Subcutaneous abdominal adipose tissue (tissue), 5 donors: ENCODE measurements around the gene EXD3.

Experiments
- H3K27ac ChIP-seq: one replicate; pipeline ENCODE4 v1.7.0; 2013; ENCODE audit warnings: low read depth, mild to moderate bottlenecking, inconsistent platforms, low read length, moderate library complexity
- H3K27me3 ChIP-seq, 5 donors: one replicate each; pipeline ENCODE4 v1.7.0; 2013; ENCODE audit warnings: low read length in 5 of 5, inconsistent platforms in 1 of 5; ENCODE audit not compliant: control insufficient read depth in 5 of 5, insufficient read depth in 4 of 5
- H3K36me3 ChIP-seq, 5 donors: one replicate each; pipeline ENCODE4 v1.7.0; 2013; ENCODE audit warnings: low read length in 5 of 5; ENCODE audit not compliant: control insufficient read depth in 5 of 5, insufficient read depth in 5 of 5
- H3K4me1 ChIP-seq, 5 donors: one replicate each; pipeline ENCODE4 v1.7.0; 2013; ENCODE audit warnings: low read length in 5 of 5, mild to moderate bottlenecking in 3 of 5, moderate library complexity in 1 of 5; ENCODE audit not compliant: control insufficient read depth in 5 of 5, insufficient read depth in 5 of 5
- H3K4me3 ChIP-seq, 5 donors: one replicate each; pipeline ENCODE4 v1.7.0; 2013; ENCODE audit warnings: low read length in 5 of 5, low read depth in 1 of 5
- H3K9ac ChIP-seq, 5 donors: one replicate each; pipeline ENCODE4 v1.7.0; 2013; ENCODE audit warnings: low read length in 5 of 5, mild to moderate bottlenecking in 4 of 5, moderate library complexity in 3 of 5
- H3K9me3 ChIP-seq, 5 donors: one replicate each; pipeline ENCODE4 v1.7.0; 2013; ENCODE audit warnings: low read length in 5 of 5; ENCODE audit not compliant: control insufficient read depth in 5 of 5
- donor health status: healthy.
- donor health status: healthy.
- donor health status: healthy.
- donor health status: healthy.
- donor health status: healthy.

Gene EXD3

DNA sequence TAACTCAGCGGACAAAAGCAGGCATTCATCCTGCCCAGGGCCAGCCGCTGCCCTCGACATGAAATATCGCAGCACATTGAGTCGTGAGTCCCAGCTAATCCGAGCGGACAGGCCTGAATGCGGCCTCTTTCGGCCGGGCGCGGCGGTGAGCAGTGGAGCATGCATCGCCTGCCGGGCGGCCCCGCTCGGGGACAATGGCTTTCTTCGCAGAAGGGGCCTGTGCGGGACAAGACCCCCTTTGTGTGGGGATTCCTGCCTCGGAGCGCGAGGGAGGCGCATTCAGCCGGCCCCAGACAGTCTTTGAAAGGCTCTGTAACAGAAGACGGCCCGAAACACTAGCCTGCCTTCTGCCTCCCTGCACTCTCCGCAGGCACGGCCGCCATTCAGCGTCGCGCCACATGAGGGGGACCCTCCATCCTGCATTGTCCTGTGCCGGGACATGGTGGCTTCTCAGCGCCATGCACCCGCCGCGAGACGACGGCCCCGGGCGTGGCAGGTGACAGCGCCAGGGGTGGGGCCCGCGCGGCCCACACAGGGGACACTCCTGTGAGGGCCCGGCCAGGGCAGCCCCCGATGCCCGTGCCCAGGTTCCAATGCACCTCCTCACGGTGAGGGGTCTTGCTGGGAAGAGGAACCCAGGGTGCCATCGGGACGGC is 52.0 kb downstream of the EXD3 start:
- Histone ChIP-seq H3K9ac (no peak overlapping the region), H3K4me1 (peaks cover 0 to 3% (median 0%) of the 10 kb centered on the region in 5 donors), H3K27ac (no peak overlapping the region), H3K27me3 (peaks cover 0 to 2% (median 0%) of the 10 kb centered on the region in 5 donors), H3K36me3 (peaks cover 0 to 61% (median 25%) of the 10 kb centered on the region in 5 donors), H3K9me3 (no peaks in the 10 kb centered on the region), H3K4me3 (no peak overlapping the region)

DNA sequence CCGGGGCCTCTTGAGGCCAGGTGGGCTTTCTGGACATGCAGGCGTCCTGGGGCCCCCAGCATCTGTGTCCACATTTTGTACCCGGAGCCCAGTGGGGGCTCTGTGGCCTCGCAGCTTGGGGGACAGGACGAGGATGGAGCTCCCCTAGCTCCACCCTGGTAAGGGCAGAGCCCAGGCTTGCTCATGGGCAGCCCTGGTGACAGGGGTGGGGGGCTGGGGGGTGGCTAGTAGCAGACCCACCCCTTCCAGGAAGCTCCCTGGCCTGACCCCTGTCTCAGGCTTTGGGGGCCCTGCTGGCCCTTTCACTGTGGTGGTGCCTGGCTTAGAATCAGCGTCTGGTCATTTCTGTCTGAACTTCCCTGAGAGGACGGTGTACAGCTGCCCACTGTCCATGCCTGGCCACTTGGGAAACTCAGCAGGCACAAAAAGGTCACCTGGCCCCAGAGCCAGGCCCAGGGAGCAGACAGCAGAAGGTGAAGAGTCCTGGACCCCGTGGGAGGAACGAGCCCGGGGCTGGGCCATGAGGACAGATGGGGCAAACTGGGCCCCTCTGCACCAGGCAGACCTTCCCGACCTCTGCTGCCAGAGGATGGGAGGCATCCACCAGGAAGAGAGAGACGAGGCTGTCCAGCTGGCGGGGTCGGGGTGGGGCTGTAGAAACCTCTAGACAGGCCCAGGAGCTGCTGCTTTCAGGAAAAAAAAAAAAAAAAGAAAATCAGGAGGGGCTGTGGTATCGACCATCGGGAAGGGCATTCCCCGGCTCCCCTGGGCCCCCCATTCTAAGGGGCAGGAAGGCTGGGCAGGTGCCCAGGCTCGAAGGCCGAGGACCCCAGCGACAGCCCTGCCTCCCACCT is 52.8 kb downstream of the EXD3 start:
- Histone ChIP-seq H3K9me3 (no peaks in the 10 kb centered on the region), H3K9ac (no peak overlapping the region), H3K27ac (no peak overlapping the region), H3K27me3 (peaks cover 0 to 2% (median 0%) of the 10 kb centered on the region in 5 donors), H3K4me1 (peaks cover 0 to 3% (median 0%) of the 10 kb centered on the region in 5 donors), H3K4me3 (no peak overlapping the region), H3K36me3 (peaks cover 0 to 67% (median 25%) of the 10 kb centered on the region in 5 donors)

DNA sequence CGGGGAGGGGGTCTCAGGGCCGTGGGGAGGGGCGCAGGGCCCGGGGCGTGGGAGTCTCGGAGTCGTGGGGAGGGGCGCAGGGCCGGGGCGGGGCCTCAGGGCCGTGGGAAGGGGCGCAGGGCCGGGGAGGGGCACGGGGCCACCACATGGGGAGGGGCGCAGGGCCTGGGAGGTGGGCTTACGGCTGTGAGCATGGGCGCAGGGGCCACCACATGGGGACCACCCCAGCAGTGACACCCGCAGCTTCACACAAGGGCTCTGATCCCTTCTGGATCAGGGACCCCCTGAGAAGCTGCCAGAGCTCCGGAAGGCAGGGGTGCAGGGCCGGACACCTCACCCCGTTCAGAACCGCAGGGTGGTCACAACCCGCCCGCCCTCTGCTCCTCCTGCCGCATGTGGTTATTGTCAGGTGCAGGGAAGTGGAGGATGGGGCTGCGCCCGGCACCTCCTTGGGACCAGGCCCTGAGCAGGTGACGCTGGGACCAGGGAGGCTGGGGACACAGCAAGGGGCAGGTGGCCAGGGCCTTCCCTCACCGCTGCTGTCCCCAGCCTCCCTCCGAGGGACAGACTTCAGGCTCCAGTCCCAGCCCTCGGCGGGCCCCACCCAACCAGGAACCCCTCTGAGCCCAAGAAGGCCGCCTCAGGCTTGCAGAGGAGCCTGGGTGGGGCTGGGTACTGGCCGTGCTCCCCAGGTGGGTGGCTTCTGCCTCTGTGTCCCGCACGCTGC is 53.7 kb downstream of the EXD3 start:
- Histone ChIP-seq H3K27ac (no peak overlapping the region), H3K4me3 (no peak overlapping the region), H3K4me1 (peaks cover 0 to 3% (median 0%) of the 10 kb centered on the region in 5 donors), H3K9me3 (no peaks in the 10 kb centered on the region), H3K36me3 (peaks cover 0 to 64% (median 23%) of the 10 kb centered on the region in 5 donors), H3K27me3 (peaks cover 0 to 2% (median 0%) of the 10 kb centered on the region in 5 donors), H3K9ac (no peak overlapping the region)

DNA sequence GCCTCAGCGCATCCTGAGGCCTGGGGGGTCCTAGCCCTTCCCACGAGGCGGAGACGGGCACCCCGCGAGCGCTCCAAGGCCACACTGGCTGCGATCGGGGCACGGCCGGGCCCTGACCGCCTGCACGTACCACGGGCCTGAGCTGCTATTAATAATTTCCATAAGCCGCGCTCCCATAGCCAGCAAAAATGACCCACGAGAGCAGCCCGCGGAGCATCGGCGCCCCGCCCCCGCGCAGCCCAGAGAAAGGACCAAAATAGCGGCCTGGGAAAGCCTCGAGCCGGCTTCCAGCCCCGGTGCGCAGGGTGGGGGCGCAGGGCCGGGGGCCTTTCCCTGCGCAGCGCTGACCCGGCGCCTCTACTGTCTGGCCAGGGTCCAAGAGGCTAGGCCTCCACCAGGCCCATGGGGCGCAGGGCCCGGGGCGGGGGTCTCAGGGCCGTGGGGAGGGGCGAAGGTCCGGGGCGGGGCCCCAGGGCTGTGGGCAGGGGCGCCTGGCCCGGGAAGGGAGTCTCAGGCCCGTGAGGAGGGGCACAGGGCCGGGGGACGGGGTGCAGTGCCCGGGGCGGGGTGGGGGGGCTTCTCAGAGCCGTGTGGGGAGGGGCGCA is 54.4 kb downstream of the EXD3 start:
- Histone ChIP-seq H3K9ac (peak overlapping the region in 1 of 5 donors; percentile 3), H3K27me3 (peaks cover 0 to 2% (median 0%) of the 10 kb centered on the region in 5 donors), H3K9me3 (peaks cover 0 to 4% (median 0%) of the 10 kb centered on the region in 5 donors), H3K36me3 (peaks cover 4 to 57% (median 18%) of the 10 kb centered on the region in 5 donors), H3K4me3 (no peak overlapping the region), H3K27ac (no peak overlapping the region), H3K4me1 (peaks cover 0 to 3% (median 0%) of the 10 kb centered on the region in 5 donors)

DNA sequence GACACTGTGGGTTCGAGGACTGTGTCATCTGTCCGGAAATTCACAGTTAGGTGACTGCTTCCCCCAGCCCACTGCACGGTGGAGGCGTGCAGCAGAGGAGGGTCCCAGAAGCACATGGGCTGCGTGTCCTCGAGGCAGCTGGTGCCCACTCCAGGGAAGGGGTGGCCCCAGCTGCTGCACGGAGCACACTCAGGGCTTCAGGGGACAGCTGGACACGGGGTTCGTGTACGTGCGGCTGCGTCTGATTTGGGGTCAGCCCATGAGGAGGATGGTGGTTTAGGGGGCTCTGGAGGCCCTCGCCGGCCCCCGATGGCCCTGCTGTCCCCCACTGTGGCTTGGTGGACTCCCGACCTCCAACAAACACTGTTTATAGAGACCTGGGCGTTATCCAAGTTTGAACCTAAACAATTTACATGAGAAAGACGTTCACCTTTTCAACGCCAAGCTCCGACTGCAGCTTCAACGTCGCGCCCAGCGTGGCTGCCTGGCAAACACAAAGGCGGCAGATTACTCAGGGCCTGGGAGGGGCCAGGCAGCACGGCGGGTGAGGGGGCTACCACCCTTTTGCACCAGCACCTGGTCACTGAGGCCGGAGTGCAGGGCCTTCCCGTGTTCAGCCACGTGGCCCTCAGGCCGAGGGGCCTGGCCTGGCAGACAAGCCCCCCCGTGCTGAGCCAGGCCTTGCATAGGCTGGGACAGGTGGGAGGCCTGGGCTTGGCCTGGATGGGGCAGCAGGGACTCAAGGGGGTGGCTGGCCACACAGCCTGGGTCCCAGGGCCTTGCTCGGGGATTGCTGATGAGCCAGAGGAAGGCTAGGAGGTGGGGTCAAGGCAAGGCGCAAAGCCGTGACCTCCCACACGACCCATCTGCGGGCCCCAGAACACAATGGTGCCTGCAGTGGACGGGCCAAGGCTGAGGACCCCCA is 55.2 kb downstream of the EXD3 start:
- H3K36me3 ChIP-seq, result peaks cover 4 to 51% (median 13%) of the 10 kb centered on the region in 5 donors
- H3K27ac ChIP-seq, result no peak overlapping the region
- peak overlapping the region in 1 of 5 donors; percentile 3 for H3K9ac ChIP-seq
- peaks cover 0 to 5% (median 0%) of the 10 kb centered on the region in 5 donors for H3K9me3 ChIP-seq
- H3K4me3 ChIP-seq, result no peak overlapping the region
- H3K4me1 ChIP-seq, result peaks cover 0 to 3% (median 0%) of the 10 kb centered on the region in 5 donors
- peaks cover 0 to 2% (median 0%) of the 10 kb centered on the region in 5 donors for H3K27me3 ChIP-seq

DNA sequence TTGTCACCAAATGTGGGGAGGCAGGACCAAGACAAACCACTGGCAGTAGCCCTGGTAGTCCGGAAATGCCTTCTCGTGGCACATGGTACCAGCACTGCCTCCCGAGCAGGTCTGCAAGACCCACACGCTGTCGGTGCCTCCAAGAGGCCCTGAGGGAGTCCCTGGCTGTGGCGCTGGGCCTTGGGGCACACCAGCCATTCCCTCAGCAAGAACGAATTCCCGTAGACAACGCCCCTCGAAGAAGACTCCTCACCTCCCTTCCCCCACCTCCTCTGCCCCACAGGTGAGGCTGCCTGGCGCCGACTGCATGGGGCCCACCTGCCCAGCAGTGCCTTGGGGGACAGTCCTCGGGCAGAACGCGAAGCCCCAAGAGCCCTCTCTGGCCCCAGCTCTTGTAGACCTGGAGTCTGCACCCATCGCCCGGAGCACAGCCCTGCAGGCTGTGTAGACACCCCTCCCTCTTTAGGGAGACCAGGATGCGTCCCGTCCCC is 56.0 kb downstream of the EXD3 start:
- H3K27me3 ChIP-seq, result peaks cover 0 to 2% (median 0%) of the 10 kb centered on the region in 5 donors
- H3K27ac ChIP-seq, result no peak overlapping the region
- peaks cover 0 to 5% (median 0%) of the 10 kb centered on the region in 5 donors for H3K9me3 ChIP-seq
- peaks cover 0 to 3% (median 0%) of the 10 kb centered on the region in 5 donors for H3K4me1 ChIP-seq
- H3K9ac ChIP-seq, result no peak overlapping the region
- no peak overlapping the region for H3K4me3 ChIP-seq
- H3K36me3 ChIP-seq, result peaks cover 4 to 43% (median 9%) of the 10 kb centered on the region in 5 donors

DNA sequence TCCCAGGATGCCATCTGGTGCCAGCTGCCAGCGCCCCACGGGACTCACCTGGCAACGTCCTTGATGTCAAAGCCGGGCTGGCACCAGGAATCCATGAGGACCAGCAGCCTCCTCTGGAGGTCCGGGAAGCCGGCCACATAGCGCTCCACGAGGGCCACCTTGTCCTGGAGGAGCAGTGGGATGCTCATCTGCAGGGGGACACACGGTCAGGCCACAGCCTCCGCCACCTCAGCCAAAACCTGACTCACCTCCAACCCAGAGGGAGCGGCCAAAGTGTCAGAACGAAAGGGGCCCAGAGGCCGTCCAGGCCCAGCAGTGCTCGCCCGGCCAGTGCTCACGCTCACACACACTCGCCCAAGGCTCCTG is 56.5 kb downstream of the EXD3 start:
- Histone ChIP-seq H3K4me1 (peaks cover 0 to 3% (median 0%) of the 10 kb centered on the region in 5 donors), H3K27me3 (peaks cover 0 to 2% (median 0%) of the 10 kb centered on the region in 5 donors), H3K4me3 (no peak overlapping the region), H3K9me3 (peaks cover 0 to 5% (median 0%) of the 10 kb centered on the region in 5 donors), H3K36me3 (peaks cover 4 to 38% (median 9%) of the 10 kb centered on the region in 5 donors), H3K27ac (no peak overlapping the region), H3K9ac (no peak overlapping the region)

DNA sequence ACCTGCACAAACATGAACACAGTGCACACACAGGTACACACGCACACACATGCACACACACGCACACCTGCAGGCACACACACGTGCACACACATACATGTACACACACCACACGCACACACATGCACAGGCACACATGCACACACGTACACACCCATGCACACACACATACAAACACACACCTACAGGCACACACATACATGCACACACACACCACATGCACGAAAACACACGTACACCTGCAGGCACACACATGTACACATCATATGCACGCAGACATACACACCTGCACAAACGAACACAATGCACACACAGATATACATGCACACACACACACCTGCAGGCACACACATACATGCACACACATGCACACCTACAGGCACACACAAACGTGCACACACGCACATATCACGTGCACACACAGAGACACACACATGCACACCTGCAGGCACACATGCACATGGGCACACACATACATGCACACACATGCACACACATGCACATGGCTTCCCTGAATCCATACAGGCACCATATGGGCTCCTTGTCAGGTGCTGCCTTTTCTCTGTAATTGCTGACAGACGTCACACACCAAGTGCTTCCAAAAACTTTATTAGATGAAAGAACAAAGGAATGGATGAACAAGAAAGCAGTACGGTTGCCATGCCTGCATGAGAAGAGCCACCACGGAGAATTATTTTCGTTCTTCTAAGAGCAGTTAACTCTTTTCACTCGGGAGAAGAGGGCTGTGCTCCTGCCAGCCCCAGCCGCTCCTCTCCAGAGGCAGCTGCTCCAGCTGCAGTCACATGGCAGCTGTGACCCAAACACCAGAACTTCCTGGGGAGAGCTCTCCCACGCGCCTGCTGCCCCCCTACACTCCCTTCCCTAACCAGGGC is 57.2 kb downstream of the EXD3 start:
- Histone ChIP-seq H3K27ac (no peak overlapping the region), H3K27me3 (peaks cover 0 to 2% (median 0%) of the 10 kb centered on the region in 5 donors), H3K4me3 (no peak overlapping the region), H3K36me3 (peaks cover 4 to 31% (median 9%) of the 10 kb centered on the region in 5 donors), H3K4me1 (peaks cover 0 to 3% (median 0%) of the 10 kb centered on the region in 5 donors), H3K9ac (no peak overlapping the region), H3K9me3 (peaks cover 0 to 5% (median 0%) of the 10 kb centered on the region in 5 donors)
